HG02763 (cell line): ENCODE results near the gene BTN1A1.

ENCODE experiments used
- ATAC-seq: cut with Tn5 transposase; IDR thresholded peaks from one replicate; pipeline ENCODE4 v1.9.1; 2021; ENCODE audit warnings: mild to moderate bottlenecking, moderate library complexity; ENCODE audit not compliant: unreplicated experiment

The BTN1A1 gene

GRCh38 chr6:26556263-26557070 is 56.4 kb downstream of the BTN1A1 start:
- ATAC-seq = no peak
